H54 (cell line): ENCODE data around the gene ARF5.

Experiments used
- DNase-seq: peaks from one replicate; pipeline ENCODE4 v3.0.0; 2011; ENCODE audit warnings: low spot score, mixed read lengths; ENCODE audit not compliant: insufficient read length
- FAIRE-seq: peaks from 3 replicates; lab custom pipeline; 2011; peaks lifted over from hg19 to GRCh38; lab: Jason Lieb, UNC
- POLR2A ChIP-seq: IDR thresholded peaks from 2 replicates; pipeline ENCODE4 v1.6.1; 2011; ENCODE audit warnings: low read depth, mild to moderate bottlenecking, low read length

ARF5 gene

DNA sequence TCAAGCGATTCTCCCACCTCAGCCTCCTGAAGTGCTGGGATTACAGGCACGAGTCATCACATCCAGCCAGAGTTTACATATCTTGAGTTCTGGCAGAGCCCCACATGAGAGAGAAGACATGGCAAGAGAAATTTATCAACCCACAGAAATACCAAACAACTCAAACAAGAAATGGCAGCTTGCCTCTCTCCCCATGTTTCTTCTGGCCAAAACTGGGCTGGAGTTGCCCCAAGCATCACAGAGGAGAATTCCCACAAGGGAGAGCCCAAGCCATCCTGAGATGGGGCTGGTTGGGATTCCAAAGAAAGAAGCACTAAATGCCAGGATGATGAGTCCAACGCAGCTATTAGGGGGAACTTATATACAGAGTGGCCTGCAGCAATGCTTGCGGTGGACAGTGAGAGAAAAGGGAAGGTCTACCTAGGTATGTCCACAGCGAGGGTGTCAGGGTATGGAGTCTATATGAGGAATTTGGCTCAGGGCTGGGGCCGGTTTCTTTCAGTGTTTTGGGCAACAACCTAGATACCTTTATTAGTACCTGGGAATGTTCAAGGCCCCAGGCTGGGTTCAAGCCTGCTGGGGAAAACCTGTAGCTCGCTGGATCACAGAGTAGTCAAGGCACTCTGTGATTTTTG lies 44.2 kb downstream of the ARF5 start:
- TF ChIP-seq POLR2A: no peak
- DNase-seq (no peak), FAIRE-seq (no peak)

DNA sequence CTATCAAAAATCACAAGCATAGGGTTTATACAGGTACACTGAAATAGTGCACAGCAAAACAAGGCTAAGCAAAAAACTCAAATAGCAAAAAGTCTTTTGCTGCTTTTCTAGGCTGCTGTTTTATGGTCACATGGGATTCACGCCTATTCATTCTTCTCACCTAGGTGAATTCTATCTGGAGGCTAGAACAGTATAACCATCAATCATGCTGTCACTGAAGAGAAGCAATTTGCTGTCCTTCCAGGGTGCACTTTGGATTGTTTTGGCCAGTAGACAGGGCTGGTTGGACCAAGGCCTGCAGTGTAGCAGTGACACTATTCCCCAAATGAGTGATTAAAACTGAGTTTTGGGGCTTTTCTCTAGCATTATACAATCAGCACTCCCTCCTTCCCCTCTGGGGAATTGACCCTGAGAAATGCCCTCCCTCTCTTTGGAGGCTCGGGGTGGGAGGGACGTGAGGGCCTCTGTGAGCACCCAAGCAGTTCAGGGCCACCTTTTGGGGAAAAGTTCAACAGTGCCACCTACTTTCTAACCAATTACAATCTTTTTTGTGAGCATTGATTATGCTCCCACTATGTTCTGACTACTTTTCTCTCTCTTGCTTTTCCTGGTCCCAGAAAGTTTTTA lies 47.6 kb downstream of the ARF5 start:
- no peak for TF ChIP-seq POLR2A
- no peak for DNase-seq
- FAIRE-seq: no peak

DNA sequence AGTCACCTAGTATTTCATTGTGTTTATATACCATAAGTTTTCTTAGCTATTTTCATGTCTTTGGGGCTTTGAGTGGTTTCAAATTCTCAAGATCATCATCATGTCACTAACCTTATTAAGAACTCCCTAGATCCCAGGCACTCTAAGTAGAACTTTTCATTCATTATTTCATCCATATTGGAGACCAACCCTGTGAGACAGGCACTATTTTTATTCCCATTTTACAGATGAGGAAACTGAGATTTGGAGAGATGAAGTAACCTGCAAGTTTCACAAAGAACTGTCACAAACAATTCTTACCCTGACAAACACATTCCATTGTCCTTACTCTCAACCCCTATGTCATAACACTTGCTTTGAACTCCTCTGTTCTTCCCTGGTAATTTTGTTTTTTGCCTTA lies 50.0 kb downstream of the ARF5 start:
- DNase-seq: no peak
- no peak for FAIRE-seq
- TF ChIP-seq POLR2A: no peak
